Measurements from ENCODE around the gene LRRN3.

Gene LRRN3

DNA sequence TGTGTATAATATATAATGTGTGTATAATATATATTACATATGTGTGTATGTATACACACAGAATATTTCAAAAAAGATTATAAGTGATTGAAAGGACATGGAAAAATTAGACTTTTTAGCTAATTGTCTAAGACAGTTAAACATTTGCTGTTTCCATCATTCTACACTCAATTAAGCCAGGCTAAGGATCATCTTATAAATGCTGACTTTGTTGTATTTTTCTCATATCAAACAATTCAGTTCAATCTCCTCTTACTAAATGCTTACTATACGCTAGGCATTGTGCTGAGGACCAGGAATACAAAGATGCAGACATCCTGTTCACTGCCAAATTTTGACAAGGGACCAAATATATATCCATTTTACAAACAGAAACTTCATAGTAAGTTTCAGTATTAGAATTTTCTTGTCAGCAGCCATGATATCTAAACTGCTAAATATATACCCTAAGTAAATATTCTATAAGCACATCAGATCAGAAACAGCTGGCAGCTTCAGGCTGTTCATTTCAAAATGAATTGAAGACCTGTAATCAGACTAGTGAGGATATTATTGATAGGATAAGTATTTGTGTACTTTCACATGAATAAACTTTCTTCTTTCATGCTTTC lies 10.3 kb upstream of the LRRN3 start:
- DNase-seq = no peak

DNA sequence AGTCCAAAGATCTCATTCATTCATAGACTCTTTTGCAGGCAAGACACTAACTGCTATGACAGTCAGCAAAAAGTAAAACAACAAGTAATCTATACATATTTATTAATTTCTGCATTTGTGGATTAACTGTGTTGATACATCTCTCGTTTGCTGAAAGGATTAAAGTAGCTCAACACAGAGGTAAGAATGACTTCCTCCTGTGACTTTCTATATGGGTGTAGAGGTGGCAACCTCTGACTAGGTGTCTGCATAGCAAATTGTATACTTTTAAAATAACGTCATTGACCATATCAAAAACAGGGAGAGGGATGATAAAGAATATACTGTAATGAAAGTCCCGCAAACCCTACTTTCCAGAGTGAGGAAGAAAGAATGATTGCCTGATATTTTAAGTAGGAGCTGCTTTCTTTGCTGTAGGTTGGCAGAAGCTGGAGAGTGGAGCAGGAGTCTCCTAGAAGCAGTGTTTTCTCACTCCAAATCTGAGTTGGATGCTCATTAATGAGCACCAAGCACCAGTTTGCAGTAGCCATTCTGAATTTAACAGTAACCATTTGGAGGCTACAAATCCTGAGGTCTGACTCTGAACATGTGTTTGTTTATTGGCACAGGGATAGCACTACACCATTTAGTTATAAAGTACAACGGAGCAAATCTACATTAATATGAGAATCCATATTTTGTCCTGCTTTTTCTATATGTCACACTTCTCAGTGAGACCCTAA lies 9.2 kb upstream of the LRRN3 start:
- DNase-seq = no peak

GRCh38 chr7:111082351-111082750 lies 8.6 kb upstream of the LRRN3 start:
- DNase-seq = no peak

GRCh38 chr7:111083413-111083812 lies 7.5 kb upstream of the LRRN3 start:
- no peak for DNase-seq

- DNase-seq = no peak
These were observed 5.6 kb upstream of the LRRN3 start for GRCh38 chr7:111085356-111085755.

DNA sequence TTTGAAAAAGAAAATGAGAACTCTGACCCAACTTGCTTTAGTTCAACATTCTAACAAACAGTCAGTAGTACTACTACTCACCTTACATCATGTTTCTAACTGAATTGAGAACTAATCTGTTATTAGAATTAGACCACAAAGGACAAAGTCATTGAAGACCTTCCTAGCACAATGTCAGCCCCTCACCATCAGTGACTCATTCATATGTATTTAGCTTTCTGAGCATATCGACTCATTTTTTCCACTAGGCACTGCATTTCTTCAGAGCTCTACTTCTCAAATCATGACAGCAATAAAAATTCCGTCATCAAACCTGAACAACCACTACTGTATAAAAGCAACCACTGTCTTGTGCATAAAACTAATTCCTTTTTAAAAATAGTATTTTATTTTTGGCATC lies 4.4 kb upstream of the LRRN3 start:
- DNase-seq = no peak

- DNase-seq = no peak
These were observed 2.6 kb upstream of the LRRN3 start for GRCh38 chr7:111088328-111088727.

DNA sequence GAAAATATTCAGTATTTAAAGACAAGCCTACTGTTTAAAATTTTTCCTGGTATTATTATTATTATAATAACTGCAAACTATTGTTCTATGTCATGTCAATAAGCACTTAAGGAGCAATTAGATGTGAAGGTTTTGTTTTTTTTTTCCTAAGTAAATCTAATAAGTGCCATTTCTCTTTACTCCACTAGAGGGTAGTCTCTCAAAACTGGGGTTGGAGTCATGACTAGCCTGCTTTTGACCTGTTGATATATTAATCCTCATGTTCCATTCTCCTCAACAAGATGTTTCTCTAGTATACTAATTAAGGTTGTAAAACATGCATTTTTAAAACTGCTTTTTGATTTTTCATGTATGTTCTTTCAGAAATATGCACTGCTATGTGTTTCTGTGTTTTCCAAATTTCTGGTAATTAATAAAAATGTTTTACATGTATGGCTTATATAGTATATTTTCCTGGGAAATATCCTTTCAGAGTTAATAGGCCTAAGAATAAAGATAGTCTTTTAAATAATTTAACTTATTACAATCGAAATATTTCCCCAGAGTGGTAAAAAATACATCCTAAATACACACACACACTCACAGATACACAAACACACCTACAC lies 1.0 kb upstream of the LRRN3 start:
- no peak for DNase-seq

- no peak for DNase-seq
These were observed 849 bp downstream of the LRRN3 start for GRCh38 chr7:111091593-111092358.

- DNase-seq = no peak
These were observed 1.7 kb downstream of the LRRN3 start for GRCh38 chr7:111092406-111093236.

DNA sequence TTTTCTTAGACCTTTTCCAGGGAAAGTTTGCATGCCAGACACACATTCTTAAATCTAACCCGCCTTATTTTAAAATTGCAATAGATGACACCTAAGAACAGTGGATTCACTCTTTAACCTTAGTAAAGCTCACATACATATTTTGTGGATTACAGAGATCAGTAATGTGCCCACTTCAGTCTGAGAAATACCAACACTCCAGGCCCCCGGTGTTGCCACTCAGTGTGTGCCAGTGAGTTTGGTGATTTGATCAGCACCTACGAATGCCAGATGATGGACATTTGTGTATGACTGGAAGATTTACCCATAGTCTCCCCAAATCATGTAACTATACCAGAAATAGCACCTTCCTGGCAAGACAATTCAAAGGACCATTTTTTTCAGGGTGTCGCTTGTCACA lies 2.6 kb downstream of the LRRN3 start:
- no peak for DNase-seq

DNA sequence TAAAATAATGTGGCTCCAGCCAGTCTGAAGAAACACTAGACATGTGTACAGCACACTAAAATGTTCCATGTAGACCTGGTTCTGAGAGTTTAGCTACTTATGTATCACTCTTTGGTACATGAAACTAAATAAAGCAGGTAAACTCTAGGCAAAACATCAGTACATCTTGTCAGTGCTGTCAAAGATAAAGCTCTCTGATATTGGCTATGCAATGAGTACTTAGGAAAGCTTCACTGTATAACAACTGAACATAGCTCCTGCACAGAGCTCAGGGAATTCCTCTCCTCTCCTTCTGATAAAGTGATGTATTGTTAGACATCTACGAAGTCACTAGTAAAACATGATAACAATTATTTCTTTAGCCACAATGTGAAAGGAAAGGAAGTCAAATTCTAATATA lies 3.5 kb downstream of the LRRN3 start:
- no peak for DNase-seq

GRCh38 chr7:111096997-111097396 lies 6.1 kb downstream of the LRRN3 start:
- DNase-seq = no peak

DNA sequence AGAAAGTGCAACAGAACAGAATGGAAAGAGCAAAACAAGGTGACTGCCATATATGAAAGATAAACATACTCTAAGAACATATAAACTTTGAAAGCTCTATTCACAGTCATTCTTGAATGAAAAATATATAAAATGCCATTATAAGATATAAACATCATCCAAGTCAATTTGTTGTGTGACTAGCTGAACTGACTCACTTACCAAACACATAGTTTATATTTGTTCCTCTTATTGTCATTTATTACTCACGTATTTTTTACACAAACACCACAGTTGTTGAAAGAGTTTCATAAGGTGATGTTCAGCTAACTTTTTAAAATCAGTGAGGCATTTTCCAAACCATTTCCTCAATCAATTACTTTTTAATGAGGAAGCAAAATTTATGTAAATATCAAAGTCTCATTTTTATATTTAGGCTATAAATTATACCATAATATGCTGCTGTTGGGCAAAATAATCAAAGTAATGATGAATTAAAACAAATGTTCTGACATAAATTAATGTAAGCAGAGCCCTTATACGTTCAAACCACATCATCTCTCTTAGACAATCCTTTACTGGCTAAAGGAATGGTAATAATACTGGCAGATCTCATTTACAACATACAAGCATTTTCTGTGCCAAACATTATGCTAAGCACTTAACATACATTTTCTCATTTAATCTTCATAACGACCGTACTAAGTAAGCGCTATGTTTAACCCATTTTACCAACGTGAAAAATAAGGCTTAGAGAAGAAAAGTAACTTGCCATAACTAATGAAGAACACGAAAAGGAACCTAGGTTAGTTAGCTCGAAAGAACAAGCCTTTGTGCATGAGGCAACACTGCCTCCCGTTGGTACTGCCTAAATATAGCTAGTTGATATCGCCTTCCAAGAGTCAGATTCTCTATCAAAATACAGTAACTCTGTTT lies 7.3 kb downstream of the LRRN3 start:
- DNase-seq = no peak

- no peak for DNase-seq
These were observed 8.0 kb downstream of the LRRN3 start for GRCh38 chr7:111098926-111099250.

DNA sequence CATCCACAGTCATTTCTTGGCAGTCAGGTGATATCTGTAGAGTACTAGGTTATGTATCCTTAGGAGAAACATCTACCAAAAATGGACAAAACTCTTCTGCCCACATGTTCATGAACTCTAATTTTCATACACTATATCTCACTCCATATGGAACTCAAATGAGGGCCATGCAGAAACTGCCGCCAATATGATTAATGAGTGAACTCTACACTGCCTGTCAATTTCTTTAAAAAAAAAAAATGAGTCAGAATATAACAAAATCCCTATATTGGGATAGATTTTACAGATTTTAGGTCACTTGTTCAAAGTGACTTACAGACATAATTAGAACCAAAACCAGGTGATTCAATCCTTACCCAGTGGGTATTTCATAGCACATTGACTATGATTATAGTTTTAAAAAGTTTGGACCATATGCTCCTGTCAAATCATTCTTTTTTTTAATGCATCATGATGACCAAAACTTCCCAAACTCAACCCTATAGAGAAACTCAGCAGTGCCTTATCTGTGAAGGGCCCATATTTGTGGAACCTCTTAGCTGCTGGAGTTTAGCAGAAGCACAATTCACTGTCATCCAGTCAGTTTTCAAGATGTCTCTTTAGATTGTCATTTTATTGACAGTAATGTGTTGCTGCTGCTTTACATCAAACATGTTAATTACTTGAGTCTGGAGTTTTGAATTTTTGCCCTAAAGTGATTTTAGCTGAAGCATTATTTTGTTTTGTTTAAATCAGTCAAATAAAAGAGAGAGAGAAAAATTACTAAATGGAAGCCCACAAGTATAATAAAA lies 11.1 kb downstream of the LRRN3 start:
- DNase-seq = no peak

GRCh38 chr7:111103136-111103535 lies 12.2 kb downstream of the LRRN3 start:
- DNase-seq = no peak

DNA sequence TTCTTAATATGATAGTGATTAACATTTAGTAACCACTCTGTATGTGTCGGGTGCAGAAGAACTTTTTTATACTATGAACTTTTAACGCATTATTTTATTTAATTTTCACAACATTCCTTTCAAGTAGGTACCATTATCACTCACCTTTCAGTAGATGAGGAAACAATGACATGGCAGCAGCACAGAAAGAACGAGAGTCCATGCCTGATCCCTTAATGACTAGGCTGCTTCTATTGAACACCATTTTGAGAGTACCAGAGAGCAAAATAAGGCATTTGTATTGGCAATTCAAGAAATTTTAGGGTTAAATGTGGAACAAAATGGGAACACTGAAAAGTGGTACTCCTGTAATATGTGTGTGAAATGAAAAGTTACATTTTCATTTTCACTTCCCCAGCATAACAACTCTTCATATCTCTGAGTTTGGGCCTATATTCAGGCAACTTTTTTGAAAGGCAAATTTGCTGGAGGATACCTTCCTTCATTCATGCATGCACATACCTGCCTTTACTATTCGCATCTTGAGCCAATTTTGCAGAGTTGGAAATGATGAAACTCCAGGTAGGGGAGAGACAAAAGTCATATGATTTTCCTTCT lies 12.8 kb downstream of the LRRN3 start:
- DNase-seq = no peak

DNA sequence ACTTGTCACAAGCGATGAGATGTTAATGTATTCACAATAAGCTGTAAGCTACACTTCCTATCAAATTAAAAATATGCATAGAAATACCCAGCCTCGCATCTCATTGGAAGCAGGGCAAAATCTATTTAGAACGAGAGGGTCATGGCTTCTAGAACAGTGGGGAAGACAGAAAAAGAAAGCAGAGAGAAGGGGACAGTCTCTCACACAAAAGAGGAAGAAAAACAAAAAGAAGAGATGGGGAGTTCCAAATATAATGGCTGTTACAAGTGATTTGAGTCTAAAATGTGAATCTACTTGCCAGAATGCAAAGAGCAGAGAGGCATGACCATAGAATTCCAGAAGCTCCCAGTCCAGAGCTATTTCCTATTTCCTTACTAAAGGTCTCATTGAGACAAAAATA lies 13.8 kb downstream of the LRRN3 start:
- DNase-seq = no peak

DNA sequence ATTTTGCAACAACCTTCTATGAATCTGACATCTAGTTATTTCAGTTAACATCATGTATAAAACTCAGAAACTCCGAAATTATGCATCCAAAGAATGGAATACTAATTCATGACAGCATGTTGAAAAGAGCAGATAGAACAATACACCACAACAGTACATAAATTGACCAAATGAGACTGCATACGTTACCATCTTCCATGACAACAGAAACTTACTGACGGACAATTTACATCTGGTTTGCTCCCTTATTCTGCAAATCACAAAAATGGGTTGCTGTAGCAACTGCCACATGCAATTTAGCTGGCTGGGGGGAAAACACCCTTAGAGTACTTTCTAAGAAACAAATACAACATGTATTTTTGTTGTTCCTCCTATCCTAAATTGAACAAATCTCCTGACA lies 14.3 kb downstream of the LRRN3 start:
- DNase-seq = no peak

GRCh38 chr7:111107579-111107978 lies 16.7 kb downstream of the LRRN3 start:
- DNase-seq = no peak

Measured in activated gamma-delta T cell (primary cell).